Activated B cell treated with CpG ODN at 0.5 μM for 24 hours (primary cell): ENCODE data around the gene NAALADL2. TPM values are rescaled to one million over a fixed set of nuclear protein-coding genes. Genes with fewer than 3 reads are reported as not detected.
"Not testable (repeated sequence)": the region's sequence is repeated elsewhere in the genome, so short reads cannot be mapped to it uniquely, and the experiment has no call there.

Experiments
- ATAC-seq: fragments of 200-7000 bp; cut with Tn5 transposase; one replicate; pipeline ENCODE4 v1.10.0; 2021; ENCODE audit warnings: low read depth, mild to moderate bottlenecking, moderate library complexity
- CTCF ChIA-PET: fragments of 350-600 bp; sonication (Branson Sonifier 250); formaldehyde crosslinking; loops from one replicate; lab custom pipeline; 2021; ENCODE audit warnings: antibody characterized with exemption; lab: Charles Lee
- POLR2A ChIA-PET: fragments of 350-600 bp; sonication (Branson Sonifier 250); formaldehyde crosslinking; loops from one replicate; lab custom pipeline; 2021; ENCODE audit warnings: antibody characterized with exemption; lab: Charles Lee
- DNase-seq: peaks from one replicate; pipeline ENCODE4 v3.0.0; 2022
- H3K27ac Mint-ChIP-seq: one replicate; pipeline ENCODE4 v1.8.0; 2020; ENCODE audit warnings: mixed read lengths
- H3K27me3 Mint-ChIP-seq: one replicate; pipeline ENCODE4 v1.8.0; 2021; ENCODE audit warnings: mixed read lengths
- H3K36me3 Mint-ChIP-seq: one replicate; pipeline ENCODE4 v1.8.0; 2021; ENCODE audit warnings: low read depth, mixed read lengths
- H3K4me1 Mint-ChIP-seq: one replicate; pipeline ENCODE4 v1.8.0; 2021; ENCODE audit warnings: mixed read lengths
- H3K4me3 Mint-ChIP-seq: one replicate; pipeline ENCODE4 v1.8.0; 2020; ENCODE audit warnings: mild to moderate bottlenecking, mixed read lengths
- H3K9me3 Mint-ChIP-seq: one replicate; pipeline ENCODE4 v1.8.0; 2020; ENCODE audit warnings: mixed read lengths
- intact Hi-C: fragments of 100-400 bp; cut with micrococcal nuclease; formaldehyde crosslinking; loops from one replicate; pipeline ENCODE4 v1.15.1; 2024
- total RNA-seq: library from RNA; stranded (reverse); gene quantifications from 2 replicates; pipeline ENCODE4 v1.2.3, GENCODE V29; 2022
- TF ChIP-seq, protein P1 (sequence below): fragments of 200-600 bp; IDR thresholded peaks from one replicate; pipeline ENCODE4 v1.8.0; 2022; ENCODE audit warnings: antibody characterized with exemption, mild to moderate bottlenecking

NAALADL2 gene
- total RNA-seq, 1 donor from 2014 or later = not detected

DNA sequence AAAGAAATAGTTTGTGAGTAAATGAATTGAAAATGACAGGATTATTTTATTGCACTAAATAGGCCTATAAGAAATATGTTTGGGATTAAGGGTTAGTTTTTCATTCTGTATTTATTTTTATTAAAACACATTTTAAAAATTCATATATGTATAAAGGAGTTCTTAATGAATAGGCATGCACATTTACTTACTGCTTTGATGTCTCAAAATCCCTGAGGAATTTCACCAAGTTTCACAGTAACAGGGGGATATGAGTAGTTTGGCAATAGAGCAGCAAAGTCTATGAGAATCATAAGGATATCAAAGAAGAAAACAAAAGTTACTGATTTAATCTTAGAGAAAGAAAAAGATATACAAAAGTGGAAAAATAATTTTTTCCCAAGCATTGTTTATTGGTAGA lies 411.7 kb downstream of the NAALADL2 start:
- intact Hi-C loops = no loop called here
- no peak for DNase-seq
- H3K4me1 Mint-ChIP-seq = no peaks in the 10 kb centered on the region
- H3K36me3 Mint-ChIP-seq = no peaks in the 10 kb centered on the region
- no peak overlapping the region for H3K27ac Mint-ChIP-seq
- CTCF ChIA-PET = no interaction called here
- H3K27me3 Mint-ChIP-seq = no peaks in the 10 kb centered on the region
- ATAC-seq = no peak
- TF ChIP-seq, protein P1, sequence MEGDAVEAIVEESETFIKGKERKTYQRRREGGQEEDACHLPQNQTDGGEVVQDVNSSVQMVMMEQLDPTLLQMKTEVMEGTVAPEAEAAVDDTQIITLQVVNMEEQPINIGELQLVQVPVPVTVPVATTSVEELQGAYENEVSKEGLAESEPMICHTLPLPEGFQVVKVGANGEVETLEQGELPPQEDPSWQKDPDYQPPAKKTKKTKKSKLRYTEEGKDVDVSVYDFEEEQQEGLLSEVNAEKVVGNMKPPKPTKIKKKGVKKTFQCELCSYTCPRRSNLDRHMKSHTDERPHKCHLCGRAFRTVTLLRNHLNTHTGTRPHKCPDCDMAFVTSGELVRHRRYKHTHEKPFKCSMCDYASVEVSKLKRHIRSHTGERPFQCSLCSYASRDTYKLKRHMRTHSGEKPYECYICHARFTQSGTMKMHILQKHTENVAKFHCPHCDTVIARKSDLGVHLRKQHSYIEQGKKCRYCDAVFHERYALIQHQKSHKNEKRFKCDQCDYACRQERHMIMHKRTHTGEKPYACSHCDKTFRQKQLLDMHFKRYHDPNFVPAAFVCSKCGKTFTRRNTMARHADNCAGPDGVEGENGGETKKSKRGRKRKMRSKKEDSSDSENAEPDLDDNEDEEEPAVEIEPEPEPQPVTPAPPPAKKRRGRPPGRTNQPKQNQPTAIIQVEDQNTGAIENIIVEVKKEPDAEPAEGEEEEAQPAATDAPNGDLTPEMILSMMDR = no peak
- no peak overlapping the region for H3K4me3 Mint-ChIP-seq
- POLR2A ChIA-PET = no interaction called here
- H3K9me3 Mint-ChIP-seq = no peaks in the 10 kb centered on the region

DNA sequence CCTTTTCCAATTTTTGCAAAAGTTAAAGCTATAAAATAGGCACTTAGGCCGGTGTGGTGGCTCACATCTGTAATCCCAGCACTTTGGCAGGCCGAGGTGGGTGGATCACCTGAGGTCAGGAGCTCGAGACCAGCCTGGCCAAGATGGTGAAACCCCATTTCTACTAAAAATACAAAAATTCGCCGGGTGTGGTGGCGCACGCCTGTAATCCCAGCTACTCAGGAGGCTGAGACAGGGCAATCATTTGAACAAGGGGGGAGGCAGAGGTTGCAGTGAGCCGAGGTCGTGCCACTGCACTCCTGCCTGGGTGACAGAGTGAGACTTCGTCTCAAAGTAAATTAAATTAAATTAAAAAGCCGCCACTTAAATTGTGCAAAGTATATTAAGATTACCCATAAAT lies 412.3 kb downstream of the NAALADL2 start:
- intact Hi-C loops, H3K36me3 Mint-ChIP-seq, CTCF ChIA-PET, H3K4me1 Mint-ChIP-seq, DNase-seq, H3K27me3 Mint-ChIP-seq, POLR2A ChIA-PET, H3K27ac Mint-ChIP-seq, ATAC-seq, H3K4me3 Mint-ChIP-seq, H3K9me3 Mint-ChIP-seq: not testable (repeated sequence)

DNA sequence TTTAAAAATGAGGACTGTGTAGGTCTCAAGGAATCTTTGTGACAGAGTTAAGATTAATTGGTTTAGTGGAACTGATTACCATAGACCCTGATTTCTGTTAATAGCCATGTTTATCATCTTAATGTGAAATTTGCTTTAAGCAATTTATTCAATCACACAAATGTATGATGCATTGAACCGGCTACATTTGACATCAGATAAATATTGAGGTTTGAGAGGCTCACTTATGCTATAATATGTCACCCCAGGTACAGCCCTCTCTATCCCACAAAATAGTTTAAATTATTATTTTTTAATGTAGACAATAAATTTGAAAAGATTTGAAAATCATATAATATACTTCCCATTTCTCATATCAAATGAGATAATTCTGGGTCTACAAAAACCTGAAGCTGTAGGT lies 413.3 kb downstream of the NAALADL2 start:
- Mint-ChIP-seq H3K27me3 (no peaks in the 10 kb centered on the region), H3K4me3 (no peak overlapping the region), H3K9me3 (no peaks in the 10 kb centered on the region), H3K36me3 (no peaks in the 10 kb centered on the region), H3K4me1 (no peaks in the 10 kb centered on the region), H3K27ac (no peak overlapping the region)
- ChIA-PET CTCF (no interaction called here), POLR2A (no interaction called here)
- intact Hi-C loops = no loop called here
- ATAC-seq (no peak), DNase-seq (no peak)
- TF ChIP-seq, protein P1 = no peak

DNA sequence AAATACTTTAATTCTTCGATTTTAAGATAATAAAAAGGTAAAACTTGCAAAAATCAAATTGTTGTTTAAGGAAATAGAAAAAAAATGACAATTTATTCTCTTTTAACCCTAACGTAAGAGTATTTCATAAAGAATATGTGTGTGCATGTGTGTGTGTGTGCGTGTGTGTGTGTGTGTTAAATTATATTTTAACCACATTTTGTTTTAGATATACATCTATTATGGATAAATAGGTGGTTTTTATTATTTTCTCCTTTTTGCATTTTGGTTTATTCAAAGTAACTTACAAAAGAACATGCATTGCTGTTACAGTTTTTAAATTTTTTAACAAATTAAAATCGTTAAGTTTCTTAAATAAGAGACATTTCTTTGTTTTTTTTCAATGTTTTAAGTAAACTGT lies 414.4 kb downstream of the NAALADL2 start:
- H3K27me3 Mint-ChIP-seq = no peaks in the 10 kb centered on the region
- TF ChIP-seq, protein P1 = no peak
- ChIA-PET POLR2A (no interaction called here), CTCF (no interaction called here)
- H3K9me3 Mint-ChIP-seq = peaks cover 2% of the 10 kb centered on the region
- no peaks in the 10 kb centered on the region for H3K4me1 Mint-ChIP-seq
- DNase-seq (no peak), ATAC-seq (no peak)
- H3K36me3 Mint-ChIP-seq = no peaks in the 10 kb centered on the region
- intact Hi-C loops = no loop called here
- no peak overlapping the region for H3K27ac Mint-ChIP-seq
- H3K4me3 Mint-ChIP-seq = no peak overlapping the region

DNA sequence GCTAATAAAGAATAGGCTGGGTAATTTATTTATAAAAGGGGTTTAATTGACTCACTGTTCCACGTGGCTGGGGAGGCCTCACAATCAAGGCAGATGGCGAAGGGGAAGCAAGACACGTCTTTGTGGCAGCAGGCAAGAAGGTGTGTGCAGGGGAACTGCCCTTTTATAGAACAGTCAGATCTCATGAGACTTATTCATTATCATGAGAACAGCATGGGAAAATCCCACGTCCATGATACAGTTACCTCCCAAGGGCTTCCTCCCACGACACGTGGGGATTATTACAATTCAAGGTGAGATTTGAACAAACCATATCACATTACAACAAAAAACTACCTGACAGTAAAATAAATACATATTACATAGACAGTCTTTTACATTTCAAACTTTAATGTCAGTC lies 414.9 kb downstream of the NAALADL2 start:
- TF ChIP-seq, protein P1 = no peak
- Mint-ChIP-seq H3K4me3 (no peak overlapping the region), H3K36me3 (no peaks in the 10 kb centered on the region), H3K9me3 (peaks cover 3% of the 10 kb centered on the region), H3K27ac (no peak overlapping the region), H3K27me3 (no peaks in the 10 kb centered on the region), H3K4me1 (no peaks in the 10 kb centered on the region)
- intact Hi-C loops = no loop called here
- POLR2A ChIA-PET = no interaction called here
- ATAC-seq (peak; percentile 42), DNase-seq (no peak)
- CTCF ChIA-PET = no interaction called here
